ENCODE measurements around the gene TLCD5. TPM values are rescaled to one million over a fixed set of nuclear protein-coding genes. Genes with fewer than 3 reads are reported as not detected.

TLCD5 gene
- total RNA-seq, 1 experiment from 2014 or later, result 6.2 TPM

DNA sequence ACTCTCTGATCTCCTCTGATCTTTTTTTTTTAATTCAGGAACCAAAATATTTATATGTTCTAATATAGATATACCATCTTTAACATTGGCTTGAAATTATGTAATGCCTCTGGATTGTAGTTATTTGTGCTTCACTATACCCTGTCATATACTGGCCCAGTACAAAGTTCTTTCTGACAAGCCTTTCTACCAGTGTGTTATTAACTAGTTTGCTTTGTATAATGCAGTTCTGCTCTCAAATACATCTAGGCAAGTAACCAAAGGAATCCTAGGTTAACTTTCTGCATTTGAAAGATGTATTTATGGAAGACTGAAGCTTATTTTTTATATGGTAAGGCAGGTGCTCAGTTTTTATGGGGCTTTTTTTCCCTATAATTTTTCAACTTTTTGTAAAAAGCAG is 47.2 kb downstream of the TLCD5 start:
- H3K4me1 ChIP-seq (ENCODE audit: insufficient read depth, low read length), result peaks cover 12% of the 10 kb centered on the region
- no peaks in the 10 kb centered on the region for H3K27me3 ChIP-seq (ENCODE audit: low read length)
- ATAC-seq, result no peak
- H3K27ac ChIP-seq (ENCODE audit: low read length), result no peak overlapping the region
- H2AFZ ChIP-seq (ENCODE audit: low read length), result no peak overlapping the region
- ChIA-PET CTCF (no interaction called here), POLR2A (ENCODE audit: unreplicated experiment) (interaction anchor here (0.6 kb wide), 1 partner anchor 462 kb away, joined by 3 read pairs; no protein-coding TSS in a partner anchor)
- intact Hi-C loops (cut with micrococcal nuclease), result no loop called here
- H3F3A ChIP-seq (ENCODE audit: low read length, unreplicated experiment), result no peaks in the 10 kb centered on the region
- H4K20me1 ChIP-seq (ENCODE audit: low read length), result 0 out of 2 replicates have a peak, but pooled peaks cover 3% of the 10 kb centered on the region
- no peak overlapping the region for H3K4me3 ChIP-seq (ENCODE audit: low read length)
- H3K79me2 ChIP-seq (ENCODE audit: low read length), result peaks cover 75% of the 10 kb centered on the region
- no peaks in the 10 kb centered on the region for H3K9me2 ChIP-seq (replicated peaks; ENCODE audit: low read length)
- TF ChIP-seq, protein P1, sequence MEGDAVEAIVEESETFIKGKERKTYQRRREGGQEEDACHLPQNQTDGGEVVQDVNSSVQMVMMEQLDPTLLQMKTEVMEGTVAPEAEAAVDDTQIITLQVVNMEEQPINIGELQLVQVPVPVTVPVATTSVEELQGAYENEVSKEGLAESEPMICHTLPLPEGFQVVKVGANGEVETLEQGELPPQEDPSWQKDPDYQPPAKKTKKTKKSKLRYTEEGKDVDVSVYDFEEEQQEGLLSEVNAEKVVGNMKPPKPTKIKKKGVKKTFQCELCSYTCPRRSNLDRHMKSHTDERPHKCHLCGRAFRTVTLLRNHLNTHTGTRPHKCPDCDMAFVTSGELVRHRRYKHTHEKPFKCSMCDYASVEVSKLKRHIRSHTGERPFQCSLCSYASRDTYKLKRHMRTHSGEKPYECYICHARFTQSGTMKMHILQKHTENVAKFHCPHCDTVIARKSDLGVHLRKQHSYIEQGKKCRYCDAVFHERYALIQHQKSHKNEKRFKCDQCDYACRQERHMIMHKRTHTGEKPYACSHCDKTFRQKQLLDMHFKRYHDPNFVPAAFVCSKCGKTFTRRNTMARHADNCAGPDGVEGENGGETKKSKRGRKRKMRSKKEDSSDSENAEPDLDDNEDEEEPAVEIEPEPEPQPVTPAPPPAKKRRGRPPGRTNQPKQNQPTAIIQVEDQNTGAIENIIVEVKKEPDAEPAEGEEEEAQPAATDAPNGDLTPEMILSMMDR (conservative IDR thresholded peaks at IDR 0.05; ENCODE audit: low read depth, low read length), result no peak
- TF ChIP-seq EZH2 (IDR thresholded peaks at IDR 0.05; ENCODE audit: low read length, unreplicated experiment) (no peak), EZH2phosphoT487 (IDR thresholded peaks at IDR 0.05; ENCODE audit: borderline replicate concordance, low read length) (no peak)
- H3K9ac ChIP-seq (ENCODE audit: low read length), result no peak overlapping the region
- no peak for DNase-seq
- no peaks in the 10 kb centered on the region for H3K9me3 ChIP-seq (ENCODE audit: low read length)
- no peak overlapping the region for H3K4me2 ChIP-seq (ENCODE audit: low read length)
- no peaks in the 10 kb centered on the region for H3K36me3 ChIP-seq (ENCODE audit: low read depth, low read length)
- no TSS peak for BruUV-seq (replicated peaks)

DNA sequence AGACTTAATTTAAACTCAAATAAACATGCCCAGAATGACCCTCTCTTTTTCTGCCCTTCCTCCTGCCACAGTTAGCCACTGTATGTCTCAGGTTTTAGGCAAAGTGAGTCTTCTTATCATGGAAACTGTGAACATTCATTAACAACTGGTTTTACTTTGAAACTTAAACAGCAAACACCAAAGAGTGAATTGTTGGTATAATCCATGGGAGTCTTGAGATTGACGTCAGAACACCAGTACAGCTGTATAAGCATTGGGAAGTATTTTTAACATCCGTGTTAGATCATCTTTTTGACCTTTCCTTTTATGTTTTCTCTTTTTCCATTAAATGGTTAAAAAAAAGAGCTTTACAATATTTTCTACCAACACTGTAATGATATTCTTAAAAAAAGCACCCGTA is 50.0 kb downstream of the TLCD5 start:
- no peaks in the 10 kb centered on the region for H3K27me3 ChIP-seq (ENCODE audit: low read length)
- no peaks in the 10 kb centered on the region for H3K9me3 ChIP-seq (ENCODE audit: low read length)
- no TSS peak for BruUV-seq (replicated peaks)
- no peaks in the 10 kb centered on the region for H4K20me1 ChIP-seq (ENCODE audit: low read length)
- H3K36me3 ChIP-seq (ENCODE audit: low read depth, low read length), result no peaks in the 10 kb centered on the region
- no peaks in the 10 kb centered on the region for H3F3A ChIP-seq (ENCODE audit: low read length, unreplicated experiment)
- H3K4me2 ChIP-seq (ENCODE audit: low read length), result no peak overlapping the region
- H3K27ac ChIP-seq (ENCODE audit: low read length), result no peak overlapping the region
- ATAC-seq (no peak), DNase-seq (no peak)
- intact Hi-C loops (cut with micrococcal nuclease), result no loop called here
- peaks cover 12% of the 10 kb centered on the region for H3K4me1 ChIP-seq (ENCODE audit: insufficient read depth, low read length)
- H2AFZ ChIP-seq (ENCODE audit: low read length), result no peak overlapping the region
- no peak overlapping the region for H3K4me3 ChIP-seq (ENCODE audit: low read length)
- no peak overlapping the region for H3K9ac ChIP-seq (ENCODE audit: low read length)
- ChIA-PET POLR2A (ENCODE audit: unreplicated experiment) (interaction anchor here (0.7 kb wide), 1 partner anchor 10 kb away, joined by 3 read pairs; no protein-coding TSS in a partner anchor), CTCF (interaction anchor here (0.7 kb wide), 1 partner anchor 15 kb away, joined by 8 read pairs; no protein-coding TSS in a partner anchor)
- no peaks in the 10 kb centered on the region for H3K9me2 ChIP-seq (replicated peaks; ENCODE audit: low read length)
- TF ChIP-seq, protein P1 (conservative IDR thresholded peaks at IDR 0.05; ENCODE audit: low read depth, low read length), result no peak
- TF ChIP-seq EZH2phosphoT487 (IDR thresholded peaks at IDR 0.05; ENCODE audit: borderline replicate concordance, low read length), result no peak
- TF ChIP-seq EZH2 (IDR thresholded peaks at IDR 0.05; ENCODE audit: low read length, unreplicated experiment), result no peak
- H3K79me2 ChIP-seq (ENCODE audit: low read length), result peaks cover 79% of the 10 kb centered on the region

DNA sequence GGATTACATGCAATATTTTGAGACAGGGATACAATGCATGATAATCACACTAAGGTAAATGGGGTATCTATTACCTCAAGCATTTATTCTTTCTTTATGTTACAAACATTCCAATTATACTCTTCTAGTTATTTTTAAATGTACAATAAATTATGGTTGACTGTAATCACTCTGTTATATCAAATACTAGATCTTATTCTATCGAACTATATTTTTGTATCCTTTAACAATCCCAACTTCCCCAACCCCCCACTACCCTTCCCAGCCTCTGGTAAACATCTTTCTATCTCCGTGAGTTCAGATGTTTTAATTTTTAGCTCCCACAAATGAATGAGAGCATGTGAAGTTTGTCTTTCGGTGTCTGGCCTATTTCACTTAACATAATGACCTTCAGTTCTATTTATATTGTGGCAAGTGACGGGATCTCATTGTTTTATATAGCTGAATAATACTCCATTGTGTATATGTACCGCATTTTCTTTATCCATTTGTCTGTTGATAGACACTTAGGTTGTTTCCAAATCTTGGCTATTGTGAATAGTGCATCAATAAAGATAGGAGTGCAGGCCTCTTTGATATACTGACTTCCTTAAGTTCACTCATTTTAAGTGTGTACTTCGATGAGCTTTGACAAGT is 51.6 kb downstream of the TLCD5 start:
- Histone ChIP-seq H3K9ac (ENCODE audit: low read length) (no peak overlapping the region), H3F3A (ENCODE audit: low read length, unreplicated experiment) (no peaks in the 10 kb centered on the region), H2AFZ (ENCODE audit: low read length) (no peak overlapping the region), H3K27ac (ENCODE audit: low read length) (no peak overlapping the region), H4K20me1 (ENCODE audit: low read length) (0 out of 2 replicates have a peak, but pooled peaks cover 5% of the 10 kb centered on the region), H3K4me1 (ENCODE audit: insufficient read depth, low read length) (peaks cover 14% of the 10 kb centered on the region), H3K4me2 (ENCODE audit: low read length) (no peak overlapping the region), H3K9me3 (ENCODE audit: low read length) (no peaks in the 10 kb centered on the region), H3K27me3 (ENCODE audit: low read length) (no peaks in the 10 kb centered on the region), H3K9me2 (replicated peaks; ENCODE audit: low read length) (no peaks in the 10 kb centered on the region), H3K4me3 (ENCODE audit: low read length) (no peak overlapping the region), H3K36me3 (ENCODE audit: low read depth, low read length) (no peaks in the 10 kb centered on the region), H3K79me2 (ENCODE audit: low read length) (peaks cover 87% of the 10 kb centered on the region)
- TF ChIP-seq EZH2phosphoT487 (IDR thresholded peaks at IDR 0.05; ENCODE audit: borderline replicate concordance, low read length), result no peak
- TF ChIP-seq, protein P1 (conservative IDR thresholded peaks at IDR 0.05; ENCODE audit: low read depth, low read length), result no peak
- TF ChIP-seq EZH2 (IDR thresholded peaks at IDR 0.05; ENCODE audit: low read length, unreplicated experiment), result no peak
- BruUV-seq (replicated peaks), result no TSS peak
- ATAC-seq, result no peak
- no peak for DNase-seq
- CTCF ChIA-PET, result no interaction called here
- POLR2A ChIA-PET (ENCODE audit: unreplicated experiment), result interaction anchor here (0.6 kb wide), 1 partner anchor 30 kb away, joined by 7 read pairs; no protein-coding TSS in a partner anchor
- intact Hi-C loops (cut with micrococcal nuclease), result no loop called here
